OCI-LY7 (cell line): ENCODE results near the gene PTPRT. TPM values are rescaled to one million over a fixed set of nuclear protein-coding genes. Genes with fewer than 3 reads are reported as not detected.

ENCODE experiments used
- BruUV-seq: library from RNA; stranded (reverse); fragments of 400-500 nt; replicated peaks from 2 replicates; lab custom pipeline; 2021; lab: Mats Ljungman, UMichigan
- CTCF ChIA-PET: fragments of 300-600 bp; sonication (Branson Sonifier 250); formaldehyde crosslinking; loops from one replicate; lab custom pipeline; 2022; ENCODE audit warnings: antibody characterized with exemption; ENCODE audit not compliant: unreplicated experiment; lab: Charles Lee
- POLR2A ChIA-PET: fragments of 300-600 bp; sonication (Branson Sonifier 250); formaldehyde crosslinking; loops from one replicate; lab custom pipeline; 2022; ENCODE audit warnings: antibody characterized with exemption; lab: Charles Lee
- DNase-seq: peaks from one replicate; pipeline ENCODE4 v3.0.0-alpha.2; 2015; ENCODE audit warnings: low spot score
- H2AFZ ChIP-seq: fragments of 200-600 bp; sonication (generic), shearing (Covaris generic); 2 replicates; pipeline ENCODE4 v1.6.1; 2014; ENCODE audit warnings: mild to moderate bottlenecking, antibody characterized with exemption, low read length, moderate library complexity
- H3K27ac ChIP-seq: fragments of 200-600 bp; sonication (generic); 2 replicates; pipeline ENCODE4 v1.5.1; 2014; ENCODE audit warnings: mixed run types, low read depth, mild to moderate bottlenecking, moderate library complexity, low read length, inconsistent platforms; ENCODE audit not compliant: poor library complexity, severe bottlenecking
- H3K36me3 ChIP-seq: fragments of 200-600 bp; sonication (generic); 2 replicates; pipeline ENCODE4 v1.6.1; 2014; ENCODE audit warnings: mild to moderate bottlenecking, antibody characterized with exemption, low read length, moderate library complexity, mixed read lengths; ENCODE audit not compliant: insufficient read depth
- H3K4me1 ChIP-seq: fragments of 200-600 bp; sonication (generic); 2 replicates; pipeline ENCODE4 v1.5.1; 2014; ENCODE audit warnings: mild to moderate bottlenecking, low read length; ENCODE audit not compliant: insufficient read depth, poor library complexity, severe bottlenecking
- H3K4me2 ChIP-seq: fragments of 200-600 bp; sonication (generic); 2 replicates; pipeline ENCODE4 v1.6.1; 2014; ENCODE audit warnings: mild to moderate bottlenecking, low read length
- H3K4me3 ChIP-seq: fragments of 200-600 bp; sonication (generic); 2 replicates; pipeline ENCODE4 v1.5.1; 2014; ENCODE audit warnings: mild to moderate bottlenecking, low read depth, low read length; ENCODE audit not compliant: poor library complexity, severe bottlenecking
- H3K79me2 ChIP-seq: fragments of 200-600 bp; sonication (generic); 2 replicates; pipeline ENCODE4 v1.6.1; 2016; ENCODE audit warnings: low read depth, mild to moderate bottlenecking, low read length, moderate library complexity, mixed read lengths; ENCODE audit not compliant: insufficient read depth
- H3K9me2 ChIP-seq: fragments of 200-600 bp; sonication (generic); 2 replicates; pipeline ENCODE4 v1.6.1; 2016; ENCODE audit warnings: mild to moderate bottlenecking, low read length, mixed read lengths; ENCODE audit not compliant: insufficient read depth
- H3K9me3 ChIP-seq: fragments of 200-600 bp; sonication (generic); 2 replicates; pipeline ENCODE4 v1.6.1; 2014; ENCODE audit warnings: mild to moderate bottlenecking, mixed run types, low read length, mixed read lengths
- H4K20me1 ChIP-seq: fragments of 200-600 bp; sonication (generic); 2 replicates; pipeline ENCODE4 v1.6.1; 2014; ENCODE audit warnings: mild to moderate bottlenecking, antibody characterized with exemption, low read length, moderate library complexity, mixed read lengths; ENCODE audit not compliant: insufficient read depth
- CTCF ChIP-seq: fragments of 200-600 bp; sonication (generic); conservative IDR thresholded peaks from 2 replicates; pipeline ENCODE4 v1.5.1; 2014; ENCODE audit warnings: mild to moderate bottlenecking, antibody characterized with exemption, low read length, moderate library complexity, mixed read lengths
- EZH2phosphoT487 ChIP-seq: fragments of 200-600 bp; sonication (generic); IDR thresholded peaks from 2 replicates; pipeline ENCODE4 v1.6.1; 2018; ENCODE audit warnings: low read depth, borderline replicate concordance, mild to moderate bottlenecking, mixed run types, antibody characterized with exemption, low read length, moderate library complexity, mixed read lengths
- intact Hi-C: fragments of 100-400 bp; cut with micrococcal nuclease; formaldehyde crosslinking; loops from one replicate; pipeline ENCODE4 v1.10.0; 2022; ENCODE audit not compliant: unreplicated experiment
- total RNA-seq, 2 experiments: library from RNA; depleted of rRNA in 1 of 2; stranded (reverse); fragments of >200 nt in 1 of 2; shearing (Covaris generic) in 1 of 2; gene quantifications; 2 replicates each; pipeline ENCODE4 v1.2.3, GENCODE V29; 2014 to 2022

PTPRT gene
- total RNA-seq, 2 experiments from 2014 or later, result not detected

DNA sequence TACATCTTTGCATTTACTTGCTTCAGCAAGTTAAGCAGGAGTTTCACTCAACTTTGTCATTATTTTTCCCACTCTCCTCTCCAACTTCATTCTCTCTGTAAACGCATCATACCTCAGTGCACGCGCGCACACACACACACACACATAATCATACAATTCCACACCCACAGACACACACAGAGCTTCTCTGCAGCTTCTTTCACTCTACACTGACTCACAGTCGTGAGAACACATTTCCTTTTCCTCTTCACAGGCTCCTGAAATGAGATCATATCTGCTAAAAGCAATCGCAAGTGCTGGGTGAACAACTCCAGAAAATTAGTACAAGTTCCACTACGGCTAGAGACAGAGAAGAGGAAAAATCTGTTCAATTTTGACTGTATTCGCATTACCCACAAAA lies 215.4 kb downstream of the PTPRT start:
- H3K4me2 ChIP-seq, result no peak overlapping the region
- no peaks in the 10 kb centered on the region for H3K36me3 ChIP-seq
- no peaks in the 10 kb centered on the region for H3K9me3 ChIP-seq
- no peak overlapping the region for H3K4me3 ChIP-seq
- no peak for DNase-seq
- CTCF ChIA-PET, result no interaction called here
- H3K79me2 ChIP-seq, result no peaks in the 10 kb centered on the region
- H4K20me1 ChIP-seq, result no peaks in the 10 kb centered on the region
- POLR2A ChIA-PET, result interaction anchor here (0.8 kb wide), 1 partner anchor 8 kb away, joined by 3 read pairs; no protein-coding TSS in a partner anchor
- H3K27ac ChIP-seq, result no peak overlapping the region
- H3K4me1 ChIP-seq, result no peaks in the 10 kb centered on the region
- no peak for TF ChIP-seq EZH2phosphoT487
- no peak for TF ChIP-seq CTCF
- no peaks in the 10 kb centered on the region for H3K9me2 ChIP-seq
- no TSS peak for BruUV-seq
- intact Hi-C loops, result no loop called here
- H2AFZ ChIP-seq, result no peak overlapping the region

GRCh38 chr20:42972591-42972990 lies 217.1 kb downstream of the PTPRT start:
- H3K9me2 ChIP-seq, result no peaks in the 10 kb centered on the region
- DNase-seq, result no peak
- BruUV-seq, result no TSS peak
- no peaks in the 10 kb centered on the region for H4K20me1 ChIP-seq
- intact Hi-C loops, result no loop called here
- CTCF ChIA-PET, result no interaction called here
- no peaks in the 10 kb centered on the region for H3K79me2 ChIP-seq
- no peak overlapping the region for H2AFZ ChIP-seq
- POLR2A ChIA-PET, result interaction anchor here (0.6 kb wide), 1 partner anchor 307 kb away, joined by 3 read pairs; no protein-coding TSS in a partner anchor
- no peaks in the 10 kb centered on the region for H3K9me3 ChIP-seq
- no peak overlapping the region for H3K4me3 ChIP-seq
- H3K36me3 ChIP-seq, result no peaks in the 10 kb centered on the region
- H3K4me2 ChIP-seq, result no peak overlapping the region
- TF ChIP-seq CTCF, result no peak
- TF ChIP-seq EZH2phosphoT487, result no peak
- H3K27ac ChIP-seq, result no peak overlapping the region
- no peaks in the 10 kb centered on the region for H3K4me1 ChIP-seq

GRCh38 chr20:42968746-42969145 lies 221.0 kb downstream of the PTPRT start:
- Histone ChIP-seq H3K9me2 (no peaks in the 10 kb centered on the region), H3K27ac (no peak overlapping the region), H2AFZ (no peak overlapping the region), H3K4me3 (no peak overlapping the region), H3K9me3 (no peaks in the 10 kb centered on the region), H4K20me1 (no peaks in the 10 kb centered on the region), H3K4me1 (no peaks in the 10 kb centered on the region), H3K79me2 (no peaks in the 10 kb centered on the region), H3K36me3 (no peaks in the 10 kb centered on the region), H3K4me2 (no peak overlapping the region)
- ChIA-PET CTCF (no interaction called here), POLR2A (no interaction called here)
- intact Hi-C loops, result no loop called here
- no TSS peak for BruUV-seq
- TF ChIP-seq EZH2phosphoT487 (no peak), CTCF (no peak)
- no peak for DNase-seq
